Measurements from ENCODE around the gene USP25.

USP25 gene

GRCh38 chr21:15929536-15929935 is 199.8 kb downstream of the USP25 start:
- DNase-seq (ENCODE audit: low read depth in 1 of 2, low spot score in 1 of 2) = no peak
- no peak overlapping the region for H3K27ac ChIP-seq (replicated peaks)
- no peak for TF ChIP-seq REST (IDR thresholded peaks at IDR 0.05; ENCODE audit: insufficient replicate concordance, low read depth)
- no peak for TF ChIP-seq SPI1 (IDR thresholded peaks at IDR 0.05; ENCODE audit: borderline replicate concordance, low read depth)
- TF ChIP-seq GABPA (IDR thresholded peaks at IDR 0.05; ENCODE audit: low read depth) = no peak
- TF ChIP-seq CTCF (IDR thresholded peaks at IDR 0.05; ENCODE audit: insufficient read depth, low read length) = no peak
- TF ChIP-seq POLR2AphosphoS5 (IDR thresholded peaks at IDR 0.05; ENCODE audit: low read depth) = no peak
- H3K4me3 ChIP-seq (replicated peaks; ENCODE audit: insufficient read depth, low read length) = no peak overlapping the region
- H3K27me3 ChIP-seq (ENCODE audit: insufficient read depth, poor library complexity, severe bottlenecking) = peaks cover 2% of the 10 kb centered on the region
